SK-N-SH (cell line): Measurements from ENCODE around the gene RGS4. TPM values are rescaled to one million over a fixed set of nuclear protein-coding genes. Genes with fewer than 3 reads are reported as not detected.

Experiments used
- CTCF ChIA-PET: fragments of 300-600, 350-600 bp; formaldehyde crosslinking; extraction: SDS; loops from one replicate; lab custom pipeline; 2021; lab: Yijun Ruan, JAX
- POLR2A ChIA-PET: fragments of 350-600 bp; sonication (Branson Sonifier 250); formaldehyde crosslinking; extraction: SDS; loops from one replicate; lab custom pipeline; 2020; ENCODE audit warnings: antibody characterized with exemption, inconsistent platforms; lab: Yijun Ruan, JAX
- DNase-seq: peaks from one replicate; pipeline ENCODE4 v3.0.0; 2012
- H2AFZ ChIP-seq: fragments of 200-600 bp; sonication (generic); 2 replicates; pipeline ENCODE4 v1.8.1; 2016; ENCODE audit warnings: antibody characterized with exemption, mild to moderate bottlenecking, low read depth
- H3F3A ChIP-seq: fragments of 200-600 bp; sonication (generic); replicated peaks from 2 replicates; pipeline ENCODE3; 2016; ENCODE audit warnings: antibody characterized with exemption, mild to moderate bottlenecking; ENCODE audit not compliant: insufficient read depth
- H3K27ac ChIP-seq, 2 experiments: fragments of 200-500 bp in 1 of 2; fragments of 200-600 bp in 1 of 2; sonication (Bioruptor generic) in 1 of 2; sonication (generic), shearing (Covaris generic) in 1 of 2; 2 replicates each; pipeline versions ENCODE4 v1.5.1 to v1.6.1; 2014 to 2016; ENCODE audit warnings: low read depth in 2 of 2, inconsistent platforms in 1 of 2, low read length in 1 of 2, mild to moderate bottlenecking in 1 of 2, mixed read lengths in 1 of 2
- H3K27me3 ChIP-seq: fragments of 200-600 bp; sonication (generic), shearing (Covaris generic); 2 replicates; pipeline ENCODE4 v1.6.1; 2016; ENCODE audit warnings: mixed run types; ENCODE audit not compliant: insufficient read depth
- H3K36me3 ChIP-seq, 2 experiments: fragments of 200-500 bp in 1 of 2; fragments of 200-600 bp in 1 of 2; sonication (Bioruptor generic) in 1 of 2; sonication (generic) in 1 of 2; replicated peaks in 1 of 2; 2 replicates each; pipeline versions ENCODE3 to v1.5.1; 2014 to 2016; ENCODE audit warnings: low read length in 1 of 2, mild to moderate bottlenecking in 1 of 2; ENCODE audit not compliant: insufficient read depth in 2 of 2, control insufficient read depth in 1 of 2
- H3K4me1 ChIP-seq, 2 experiments: fragments of 200-500 bp in 1 of 2; fragments of 200-600 bp in 1 of 2; sonication (Bioruptor generic) in 1 of 2; sonication (generic), shearing (Covaris generic) in 1 of 2; 2 replicates each; pipeline versions ENCODE4 v1.5.1 to v1.6.1; 2014 to 2016; ENCODE audit warnings: low read depth in 1 of 2, low read length in 1 of 2, mixed run types in 1 of 2; ENCODE audit not compliant: insufficient read depth in 2 of 2, control insufficient read depth in 1 of 2
- H3K4me2 ChIP-seq: fragments of 200-600 bp; sonication (generic), shearing (Covaris generic); 2 replicates; pipeline ENCODE4 v1.6.1; 2017; ENCODE audit warnings: mixed run types
- H3K4me3 ChIP-seq, 2 experiments: fragments of 200-500 bp in 1 of 2; fragments of 200-600 bp in 1 of 2; sonication (Bioruptor generic) in 1 of 2; sonication (generic), shearing (Covaris generic) in 1 of 2; 2 replicates each; pipeline versions ENCODE4 v1.5.1 to v1.8.1; 2014 to 2016; ENCODE audit warnings: low read depth in 2 of 2, inconsistent platforms in 1 of 2, low read length in 1 of 2, mild to moderate bottlenecking in 1 of 2, mixed read lengths in 1 of 2, moderate library complexity in 1 of 2
- H3K79me2 ChIP-seq: fragments of 200-600 bp; sonication (generic); 2 replicates; pipeline ENCODE4 v1.8.1; 2017; ENCODE audit warnings: mild to moderate bottlenecking; ENCODE audit not compliant: insufficient read depth
- H3K9ac ChIP-seq: fragments of 200-600 bp; sonication (generic); 2 replicates; pipeline ENCODE4 v1.6.1; 2017; ENCODE audit warnings: mixed run types
- H3K9me2 ChIP-seq: fragments of 200-600 bp; sonication (generic); 2 replicates; pipeline ENCODE4 v1.6.1; 2017; ENCODE audit warnings: mixed run types
- H3K9me3 ChIP-seq: fragments of 200-600 bp; sonication (generic); 2 replicates; pipeline ENCODE4 v1.6.1; 2017; ENCODE audit warnings: mixed run types, mild to moderate bottlenecking, moderate library complexity
- H4K20me1 ChIP-seq: fragments of 200-600 bp; sonication (generic); 2 replicates; pipeline ENCODE4 v1.6.1; 2017; ENCODE audit warnings: mild to moderate bottlenecking, mixed run types; ENCODE audit not compliant: insufficient read depth
- CHD2 ChIP-seq: fragments of 150-350 bp; IDR thresholded peaks from 2 replicates; pipeline ENCODE4 v1.6.1; 2018; ENCODE audit warnings: low read length; ENCODE audit not compliant: partially characterized antibody
- CTCF ChIP-seq: fragments of 200-600 bp; sonication (generic); IDR thresholded peaks from 2 replicates; pipeline ENCODE4 v1.6.1; 2017; ENCODE audit warnings: antibody characterized with exemption, mild to moderate bottlenecking, moderate library complexity
- ELF1 ChIP-seq: IDR thresholded peaks from 2 replicates; pipeline ENCODE4 v1.4.0; 2012
- FOSL2 ChIP-seq: IDR thresholded peaks from 2 replicates; pipeline ENCODE4 v1.4.0; 2012; ENCODE audit warnings: low read depth, mild to moderate bottlenecking, moderate library complexity, borderline replicate concordance
- FOXJ3 ChIP-seq: sonication (generic); formaldehyde crosslinking; IDR thresholded peaks from 2 replicates; pipeline ENCODE4 v1.5.1; 2020; ENCODE audit warnings: mild to moderate bottlenecking, missing genetic modification reagents
- FOXM1 ChIP-seq: IDR thresholded peaks from 2 replicates; pipeline ENCODE4 v1.4.0; 2012; ENCODE audit warnings: low read depth, mild to moderate bottlenecking
- GABPA ChIP-seq: IDR thresholded peaks from 2 replicates; pipeline ENCODE4 v1.4.0; 2012; ENCODE audit warnings: low read depth, mild to moderate bottlenecking
- GATA2 ChIP-seq: sonication (generic); formaldehyde crosslinking; IDR thresholded peaks from 2 replicates; pipeline ENCODE4 v1.5.0; 2020; ENCODE audit warnings: mild to moderate bottlenecking, missing genetic modification reagents
- IRF3 ChIP-seq: fragments of 150-350 bp; IDR thresholded peaks from 2 replicates; pipeline ENCODE4 v1.6.1; 2016; ENCODE audit warnings: mild to moderate bottlenecking, low read depth, low read length
- MXI1 ChIP-seq: IDR thresholded peaks from 2 replicates; pipeline ENCODE4 v1.6.1; 2012; ENCODE audit warnings: mild to moderate bottlenecking, low read depth, low read length, improper control_type of control experiment
- PBX3 ChIP-seq: IDR thresholded peaks from 2 replicates; pipeline ENCODE4; 2012
- POLR2AphosphoS5 ChIP-seq: IDR thresholded peaks from 2 replicates; pipeline ENCODE4 v1.6.1; 2012; ENCODE audit warnings: low read depth, low read length
- RCOR1 ChIP-seq: fragments of 150-350 bp; IDR thresholded peaks from 2 replicates; pipeline ENCODE4 v1.6.1; 2017; ENCODE audit warnings: antibody characterized with exemption, low read length
- RFX5 ChIP-seq: IDR thresholded peaks from 2 replicates; pipeline ENCODE4 v1.6.1; 2012; ENCODE audit warnings: mild to moderate bottlenecking, improper control_type of control experiment, low read length
- SIN3A ChIP-seq: IDR thresholded peaks from 2 replicates; pipeline ENCODE4 v1.6.1; 2012; ENCODE audit warnings: low read depth, mild to moderate bottlenecking, low read length, moderate library complexity, borderline replicate concordance
- TAF1 ChIP-seq: IDR thresholded peaks from 2 replicates; pipeline ENCODE4 v1.6.1; 2012; ENCODE audit warnings: low read depth, mild to moderate bottlenecking, low read length, moderate library complexity, borderline replicate concordance
- TEAD4 ChIP-seq: IDR thresholded peaks from 2 replicates; pipeline ENCODE4 v1.4.0; 2012; ENCODE audit warnings: mild to moderate bottlenecking, borderline replicate concordance; ENCODE audit not compliant: insufficient read depth
- ZBTB33 ChIP-seq: IDR thresholded peaks from 2 replicates; pipeline ENCODE4 v1.4.0; 2012; ENCODE audit warnings: low read depth, borderline replicate concordance
- WGBS: methylation state at CpG from one replicate; pipeline ENCODE4 v1.1.6; 2017; ENCODE audit warnings: low lambda C conversion rate; 5-methylcytosine and 5-hydroxymethylcytosine counted together
- polyA plus RNA-seq, 3 experiments: library from polyadenylated mRNA; depleted of rRNA; stranded (reverse); fragments of >200 nt; gene quantifications; 2 replicates each; pipeline ENCODE4 v1.2.3, GENCODE V29; 2012

Gene RGS4
- polyA plus RNA-seq, 1 of the 3 experiments (the other 2 are of a cell fraction), result 124 TPM

- POLR2A ChIA-PET, result interaction anchor here (0.7 to 2.1 kb wide), 10 partner anchors 26 to 216 kb away, joined by 3 to 27 read pairs (median 6); partner anchors contain the start of gene CCDC190
- no peak overlapping the region; a peak in 1 of 4 replicates for H3K4me3 ChIP-seq
- CTCF ChIA-PET, result interaction anchor here (0.7 kb wide), 2 partner anchors 19 to 199 kb away, joined by 3 read pairs; no protein-coding TSS in a partner anchor
- H3K4me1 ChIP-seq, result peaks cover 23 to 29% of the 10 kb centered on the region in 2 experiments; a peak in 3 of 4 replicates
- peaks cover 23% of the 10 kb centered on the region for H3K79me2 ChIP-seq
- H3K27me3 ChIP-seq, result no peaks in the 10 kb centered on the region
- TF ChIP-seq ZBTB33 (0 out of 2 replicates have a peak, but pooled peaks have one; percentile 30), TEAD4 (no peak), POLR2AphosphoS5 (peak; percentile 77)
- H3K9me2 ChIP-seq, result no peaks in the 10 kb centered on the region
- no peak overlapping the region for H3K4me2 ChIP-seq
- 74% methylated on average over 5 of the region's 5 CpGs for WGBS
- H3K9ac ChIP-seq, result no peak overlapping the region
- H3K36me3 ChIP-seq, result peaks cover 44 to 50% of the 10 kb centered on the region in 2 experiments
- H4K20me1 ChIP-seq, result no peaks in the 10 kb centered on the region; the same call in 1 of the 2 replicates
- DNase-seq, result no peak
- H3F3A ChIP-seq, result peaks cover 59% of the 10 kb centered on the region
- H3K9me3 ChIP-seq, result no peaks in the 10 kb centered on the region
- H3K27ac ChIP-seq, result peak overlapping the region; percentile 91 to 99
- H2AFZ ChIP-seq, result no peak overlapping the region
Observed at GRCh38 chr1:163076981-163077761, 8.0 kb downstream of the RGS4 start.

GRCh38 chr1:163082971-163083370 is 13.8 kb downstream of the RGS4 start:
- WGBS, result 82% methylated on average over 6 of the region's 6 CpGs
- Histone ChIP-seq H2AFZ (no peak overlapping the region), H3K9me3 (no peaks in the 10 kb centered on the region), H3K36me3 (no peaks in the 10 kb centered on the region), H3K9me2 (no peaks in the 10 kb centered on the region), H3K79me2 (no peaks in the 10 kb centered on the region), H3K27ac (peak overlapping the region in 1 of 2 experiments; percentile 82; a peak in 1 of 4 replicates), H3F3A (peaks cover 40% of the 10 kb centered on the region), H4K20me1 (no peaks in the 10 kb centered on the region), H3K4me1 (peaks cover 7 to 25% of the 10 kb centered on the region in 2 experiments), H3K9ac (no peak overlapping the region), H3K27me3 (no peaks in the 10 kb centered on the region), H3K4me2 (no peak overlapping the region), H3K4me3 (no peak overlapping the region)
- DNase-seq, result no peak
- TF ChIP-seq FOXJ3 (CRISPR knock-in tag) (no peak), RFX5 (no peak), GABPA (no peak), ELF1 (no peak), TAF1 (no peak), IRF3 (no peak), RCOR1 (no peak), PBX3 (no peak), GATA2 (no peak), TEAD4 (no peak), FOSL2 (no peak), CHD2 (no peak), CTCF (no peak), SIN3A (no peak), MXI1 (no peak), FOXM1 (no peak)
- ChIA-PET POLR2A (no interaction called here), CTCF (interaction anchor here (1.3 kb wide), 1 partner anchor 205 kb away, joined by 3 read pairs; no protein-coding TSS in a partner anchor)
